Ascending aorta (tissue), 2 donors: ENCODE measurements around the gene F5. TPM values are rescaled to one million over a fixed set of nuclear protein-coding genes. Genes with fewer than 3 reads are reported as not detected.

Experiments
- DNase-seq, 2 donors: peaks; one replicate each; pipeline ENCODE4 v3.0.0-alpha.2; 2019; ENCODE audit warnings: low spot score in 2 of 2
- H3K27ac ChIP-seq, 2 donors: fragments of 200-600 bp; sonication (generic); one replicate each; pipeline ENCODE4 v1.5.1; 2016 to 2017; ENCODE audit warnings: mild to moderate bottlenecking in 1 of 2
- H3K27me3 ChIP-seq: fragments of 200-600 bp; sonication (generic); one replicate; pipeline ENCODE4 v1.5.1; 2017
- H3K36me3 ChIP-seq, 2 donors: fragments of 200-600 bp; sonication (generic); one replicate each; pipeline ENCODE4 v1.5.1; 2016
- H3K4me1 ChIP-seq, 2 donors: fragments of 200-600 bp; sonication (generic); one replicate each; pipeline ENCODE4 v1.5.1; 2016 to 2017; ENCODE audit warnings: mild to moderate bottlenecking in 1 of 2
- H3K4me3 ChIP-seq, 2 donors: fragments of 200-600 bp; sonication (generic); one replicate each; pipeline ENCODE4 v1.5.1; 2016 to 2017; ENCODE audit warnings: mild to moderate bottlenecking in 1 of 2
- H3K9me3 ChIP-seq, 2 donors: fragments of 200-600 bp; sonication (generic); one replicate each; pipeline ENCODE4 v1.5.1; 2016
- CTCF ChIP-seq, 3 experiments: fragments of 200-600 bp in 2 of 3; fragments of 450-650 bp in 1 of 3; sonication (generic) in 2 of 3; IDR thresholded peaks; one replicate each; pipeline ENCODE4 v1.5.1; 2016 to 2019; ENCODE audit warnings: antibody characterized with exemption in 3 of 3, mild to moderate bottlenecking in 1 of 3, moderate library complexity in 1 of 3
- intact Hi-C: fragments of 100-400 bp; cut with DNase I; formaldehyde crosslinking; loops from one replicate; pipeline ENCODE4 v1.15.1; 2023
- total RNA-seq: library from RNA; depleted of rRNA; stranded (reverse); fragments of >200 nt; gene quantifications from one replicate; pipeline ENCODE4 v1.1.0, GENCODE V29; 2016

F5 gene
- not detected for total RNA-seq

DNA sequence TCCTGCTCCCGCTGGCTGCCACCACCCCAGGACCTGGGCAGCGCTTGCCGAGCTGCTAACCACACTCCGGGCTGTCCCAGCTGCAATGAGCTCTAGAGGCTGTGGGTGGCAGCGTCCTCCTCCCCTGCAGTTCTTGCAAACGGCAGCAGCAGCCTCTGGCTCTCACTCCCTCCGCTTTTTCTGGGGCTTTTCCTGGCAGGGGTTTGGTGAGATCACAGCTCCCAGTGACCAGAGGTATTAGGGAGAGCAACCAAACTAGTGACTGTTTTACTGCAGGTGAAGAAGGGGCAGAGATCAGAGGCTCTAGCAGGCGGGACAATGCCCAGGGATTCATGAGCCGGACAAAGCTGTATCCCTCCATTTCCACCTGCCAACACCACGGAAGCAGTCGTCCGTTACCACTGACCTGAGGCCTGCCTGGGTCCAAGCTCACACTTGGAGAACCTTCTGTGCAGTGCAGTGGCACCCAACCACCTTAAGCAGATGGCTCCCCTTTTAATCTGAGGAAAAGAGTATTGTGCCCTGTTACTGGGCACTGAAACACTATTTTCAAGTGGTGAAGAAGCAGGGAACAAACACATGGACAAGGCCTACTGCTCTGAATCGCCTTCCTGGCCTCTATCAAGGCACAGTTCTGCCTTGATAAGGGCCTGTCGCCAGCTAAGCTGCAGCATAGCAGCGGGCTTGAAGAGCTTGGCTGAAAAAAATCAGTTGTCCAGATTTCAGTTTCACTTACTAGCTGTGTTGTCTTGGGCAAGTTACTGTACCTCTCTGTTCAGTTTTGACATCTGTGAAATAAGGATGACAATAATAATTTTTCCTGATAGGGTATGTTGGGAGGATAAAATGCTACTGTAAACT is at the start of gene F5:
F5 (minus strand) TSS at position 87 of the 861 bp plus-strand sequence. CDS start 95 bp downstream, outside the sequence.
- TF ChIP-seq CTCF (IDR thresholded peaks at IDR 0.05), result peak in 2 of 3 experiments; percentile 27 to 48
- H3K9me3 ChIP-seq, result no peaks in the 10 kb centered on the region

DNA sequence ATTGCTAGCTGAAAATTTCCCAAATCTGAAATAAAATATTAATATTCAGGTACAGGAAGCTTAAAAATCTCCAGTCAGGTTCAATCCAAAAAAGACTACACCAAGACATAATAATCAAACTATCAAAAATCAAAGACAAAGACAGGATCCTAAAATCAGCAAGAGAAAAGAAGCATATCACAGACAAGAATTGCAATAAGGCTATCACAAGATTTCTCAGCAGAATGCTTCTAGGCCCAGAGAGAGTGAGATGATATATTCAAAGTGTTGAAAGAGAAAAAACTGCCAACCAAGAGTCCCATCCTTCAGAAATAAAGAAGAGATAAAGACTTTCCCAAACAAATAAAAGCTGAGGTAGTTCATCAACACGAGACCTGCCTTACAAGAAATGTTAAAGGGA is 48.6 kb upstream of the F5 start:
- H3K4me1 ChIP-seq, result no peaks in the 10 kb centered on the region
- no peaks in the 10 kb centered on the region for H3K36me3 ChIP-seq
- intact Hi-C loops, result no loop called here
- no peaks in the 10 kb centered on the region for H3K27me3 ChIP-seq
- H3K9me3 ChIP-seq, result peaks cover 4 to 26% of the 10 kb centered on the region in 2 donors
- TF ChIP-seq CTCF (IDR thresholded peaks at IDR 0.05), result no peak
- DNase-seq, result no peak
- no peak overlapping the region for H3K4me3 ChIP-seq
- no peak overlapping the region for H3K27ac ChIP-seq

More for the DNA sequence above, at the start of gene F5:
- intact Hi-C loops, result no loop called here
- Histone ChIP-seq H3K27me3 (no peaks in the 10 kb centered on the region), H3K4me1 (no peaks in the 10 kb centered on the region), H3K27ac (no peak within 1 kb of the TSS), H3K36me3 (no peaks in the 10 kb centered on the region), H3K4me3 (no peak within 1 kb of the TSS)
- DNase-seq, result peak; percentile 15 to 76

DNA sequence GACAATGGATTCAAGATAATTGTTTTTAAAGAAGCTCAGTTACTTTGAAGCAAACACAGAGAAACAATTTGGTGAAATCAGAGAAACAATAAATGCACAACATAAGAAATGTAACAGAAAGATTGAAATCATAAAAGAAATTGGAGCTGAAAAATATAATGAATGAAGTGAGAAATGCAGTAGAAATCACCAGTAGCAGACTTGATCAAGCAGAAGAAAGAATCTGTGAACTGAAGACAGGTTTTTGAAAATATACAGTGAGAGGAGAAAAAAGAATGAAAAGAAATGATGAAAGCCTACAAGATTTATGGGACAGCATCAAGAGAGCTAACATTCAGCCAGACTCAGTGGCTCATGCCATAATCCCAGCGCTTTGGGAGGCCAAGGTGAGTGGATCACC is 47.9 kb upstream of the F5 start:
- DNase-seq, result no peak
- Histone ChIP-seq H3K4me3 (no peak overlapping the region), H3K9me3 (peaks cover 4 to 26% of the 10 kb centered on the region in 2 donors), H3K36me3 (no peaks in the 10 kb centered on the region), H3K4me1 (no peaks in the 10 kb centered on the region), H3K27ac (no peak overlapping the region), H3K27me3 (no peaks in the 10 kb centered on the region)
- intact Hi-C loops, result no loop called here
- no peak for TF ChIP-seq CTCF (IDR thresholded peaks at IDR 0.05)

GRCh38 chr1:169631249-169631648 is 45.0 kb upstream of the F5 start:
- no peak overlapping the region for H3K4me3 ChIP-seq
- H3K36me3 ChIP-seq, result no peaks in the 10 kb centered on the region
- H3K9me3 ChIP-seq, result peaks cover 4 to 19% of the 10 kb centered on the region in 2 donors
- no peak overlapping the region for H3K27ac ChIP-seq
- intact Hi-C loops, result no loop called here
- no peaks in the 10 kb centered on the region for H3K4me1 ChIP-seq
- no peaks in the 10 kb centered on the region for H3K27me3 ChIP-seq
- TF ChIP-seq CTCF (IDR thresholded peaks at IDR 0.05), result no peak
- DNase-seq, result no peak

DNA sequence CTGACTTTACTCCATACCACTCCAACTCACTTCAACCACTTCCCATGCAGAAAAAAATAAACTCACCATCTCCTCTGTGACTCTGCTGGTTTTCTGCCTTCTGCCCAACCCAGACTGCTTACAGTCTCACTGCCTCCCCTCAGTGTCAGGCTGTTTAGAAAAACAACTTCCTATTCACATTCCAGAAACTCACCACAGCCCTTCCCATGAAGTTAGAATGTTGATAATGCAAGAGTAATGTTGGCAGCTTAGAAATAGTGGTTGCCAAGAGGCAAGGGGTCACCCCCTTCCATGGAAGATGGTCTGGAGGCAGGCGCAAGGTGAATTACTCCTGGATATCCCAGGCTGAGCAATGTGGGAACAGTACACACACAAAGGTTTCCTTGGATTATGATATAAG is 43.7 kb upstream of the F5 start, which contains the start of gene SELP:
SELP (minus strand) TSS at position 119 of the 400 bp plus-strand sequence; CDS start at position 69, 50 bp downstream.
- Histone ChIP-seq H3K4me3 (no peak within 1 kb of the TSS), H3K36me3 (no peaks in the 10 kb centered on the region), H3K4me1 (no peaks in the 10 kb centered on the region), H3K27me3 (no peaks in the 10 kb centered on the region), H3K27ac (no peak within 1 kb of the TSS), H3K9me3 (peaks cover 4 to 18% of the 10 kb centered on the region in 2 donors)
- no peak for TF ChIP-seq CTCF (IDR thresholded peaks at IDR 0.05)
- intact Hi-C loops, result no loop called here
- DNase-seq, result no peak
